ENCODE data around the gene SHD. TPM values are rescaled to one million over a fixed set of nuclear protein-coding genes. Genes with fewer than 3 reads are reported as not detected.

Gene SHD
- total and polyA plus RNA-seq, 3 donors from 2014 or later = 0.16 to 1.8 (median 0.79) TPM

DNA sequence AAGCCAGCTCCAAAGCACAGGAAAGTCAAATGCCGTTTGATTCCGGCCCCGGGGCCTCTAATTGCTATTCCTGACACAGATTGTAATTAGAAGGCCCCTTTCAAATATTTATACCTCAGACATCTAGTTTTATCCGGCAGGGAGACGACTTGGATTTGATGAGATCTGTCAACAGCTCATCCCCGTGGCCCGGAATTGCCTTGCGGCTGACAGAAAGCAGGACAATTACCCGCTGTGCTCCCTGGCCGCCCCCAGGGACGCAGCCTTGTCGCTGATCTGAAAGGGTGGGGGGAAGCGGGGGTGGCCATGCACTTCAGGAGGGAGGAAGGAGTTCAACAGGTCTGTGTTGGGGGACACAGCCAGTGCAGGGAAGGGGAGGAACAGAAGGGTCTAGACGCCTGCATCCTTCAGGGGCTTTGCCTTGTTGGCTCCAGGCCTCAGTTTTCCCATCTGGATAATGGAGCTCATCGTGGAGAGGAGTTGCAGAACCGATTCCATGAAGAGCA, 1.8 kb upstream of the SHD start:
- H3K36me3 ChIP-seq (ENCODE audit: low read depth, missing control alignments) = no peaks in the 10 kb centered on the region
- intact Hi-C loops (cut with DNase I; ENCODE audit: low total_unique reads) = loop anchor here (10.0 kb wide), 1 partner anchor 78 kb away; no protein-coding TSS in a partner anchor
- H3K4me3 ChIP-seq = no peak overlapping the region
- no peaks in the 10 kb centered on the region for H3K27me3 ChIP-seq
- no peaks in the 10 kb centered on the region for H3K9me3 ChIP-seq
- DNase-seq = no peak
- no peak overlapping the region for H3K27ac ChIP-seq
- H3K4me1 ChIP-seq = peaks cover 10% of the 10 kb centered on the region
- TF ChIP-seq, protein P1, sequence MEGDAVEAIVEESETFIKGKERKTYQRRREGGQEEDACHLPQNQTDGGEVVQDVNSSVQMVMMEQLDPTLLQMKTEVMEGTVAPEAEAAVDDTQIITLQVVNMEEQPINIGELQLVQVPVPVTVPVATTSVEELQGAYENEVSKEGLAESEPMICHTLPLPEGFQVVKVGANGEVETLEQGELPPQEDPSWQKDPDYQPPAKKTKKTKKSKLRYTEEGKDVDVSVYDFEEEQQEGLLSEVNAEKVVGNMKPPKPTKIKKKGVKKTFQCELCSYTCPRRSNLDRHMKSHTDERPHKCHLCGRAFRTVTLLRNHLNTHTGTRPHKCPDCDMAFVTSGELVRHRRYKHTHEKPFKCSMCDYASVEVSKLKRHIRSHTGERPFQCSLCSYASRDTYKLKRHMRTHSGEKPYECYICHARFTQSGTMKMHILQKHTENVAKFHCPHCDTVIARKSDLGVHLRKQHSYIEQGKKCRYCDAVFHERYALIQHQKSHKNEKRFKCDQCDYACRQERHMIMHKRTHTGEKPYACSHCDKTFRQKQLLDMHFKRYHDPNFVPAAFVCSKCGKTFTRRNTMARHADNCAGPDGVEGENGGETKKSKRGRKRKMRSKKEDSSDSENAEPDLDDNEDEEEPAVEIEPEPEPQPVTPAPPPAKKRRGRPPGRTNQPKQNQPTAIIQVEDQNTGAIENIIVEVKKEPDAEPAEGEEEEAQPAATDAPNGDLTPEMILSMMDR (IDR thresholded peaks at IDR 0.05) = no peak
- TF ChIP-seq POLR2A (IDR thresholded peaks at IDR 0.05) = no peak
- WGBS, 2 donors = 50 to 58% methylated on average over 16 of the region's 16 CpGs

DNA sequence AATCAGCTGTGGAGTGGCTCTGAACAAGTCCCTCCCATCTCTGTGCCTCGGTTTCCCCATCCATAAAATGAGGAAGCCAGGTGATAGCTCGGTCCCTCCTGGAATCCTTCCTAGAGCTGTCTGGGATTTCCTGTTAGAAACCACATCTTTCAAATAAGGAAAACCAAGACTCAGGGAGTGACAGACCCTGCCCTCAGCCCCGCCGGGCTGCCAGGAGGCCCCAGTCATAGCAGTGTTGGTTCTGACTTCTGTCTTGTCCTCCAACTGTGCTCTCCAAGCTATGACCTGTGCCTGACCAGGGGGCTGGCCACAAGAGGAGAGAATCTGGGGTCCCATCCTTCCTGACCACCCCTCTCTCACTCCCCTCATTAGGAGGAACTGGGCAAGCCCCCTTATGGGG, 1.1 kb upstream of the SHD start:
- H3K4me1 ChIP-seq = peaks cover 10% of the 10 kb centered on the region
- TF ChIP-seq, protein P1 (IDR thresholded peaks at IDR 0.05) = no peak
- TF ChIP-seq POLR2A (IDR thresholded peaks at IDR 0.05) = no peak
- H3K4me3 ChIP-seq = no peak overlapping the region
- intact Hi-C loops (cut with DNase I; ENCODE audit: low total_unique reads) = loop anchor here (10.0 kb wide), 1 partner anchor 77 kb away; no protein-coding TSS in a partner anchor
- no peaks in the 10 kb centered on the region for H3K36me3 ChIP-seq (ENCODE audit: low read depth, missing control alignments)
- H3K27ac ChIP-seq = no peak overlapping the region
- no peaks in the 10 kb centered on the region for H3K27me3 ChIP-seq
- WGBS, 2 donors = 47 to 58% methylated on average over 4 of the region's 4 CpGs
- no peak for DNase-seq
- no peaks in the 10 kb centered on the region for H3K9me3 ChIP-seq

DNA sequence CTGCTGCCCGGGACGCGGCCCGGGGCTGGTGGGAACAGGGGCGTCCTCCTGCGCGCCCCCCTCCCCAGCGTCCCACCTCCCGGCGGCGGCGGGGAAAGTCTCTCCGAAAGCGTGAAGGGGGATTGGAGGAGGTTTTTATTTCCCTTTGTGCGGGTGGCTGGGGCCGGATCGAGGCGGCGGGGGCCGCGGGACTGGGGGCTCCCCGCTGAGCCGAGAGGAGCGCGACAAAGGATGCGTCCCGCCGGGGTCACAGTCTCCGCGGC, 132 bp downstream of the SHD start:
- Histone ChIP-seq H3K4me1 (peaks cover 10% of the 10 kb centered on the region), H3K27me3 (no peaks in the 10 kb centered on the region), H3K36me3 (ENCODE audit: low read depth, missing control alignments) (no peaks in the 10 kb centered on the region), H3K9me3 (no peaks in the 10 kb centered on the region), H3K27ac (no peak overlapping the region), H3K4me3 (peak overlapping the region; percentile 9 to 26)
- TF ChIP-seq POLR2A (IDR thresholded peaks at IDR 0.05) = no peak
- TF ChIP-seq, protein P1 (IDR thresholded peaks at IDR 0.05) = no peak
- intact Hi-C loops (cut with DNase I; ENCODE audit: low total_unique reads) = loop anchor here (10.0 kb wide), 1 partner anchor 76 kb away; no protein-coding TSS in a partner anchor
- DNase-seq = no peak
- 0% methylated on average over 24 of the region's 30 CpGs; no CpG with 5 or more reads in 1 of the 2 donors for WGBS, 2 donors

GRCh38 chr19:4279530-4280422, 710 bp downstream of the SHD start:
- no peak for DNase-seq
- intact Hi-C loops (cut with DNase I; ENCODE audit: low total_unique reads) = loop anchor here (10.0 kb wide), 1 partner anchor 75 kb away; no protein-coding TSS in a partner anchor
- 2 to 4% methylated on average over 44 to 47 of the region's 71 CpGs for WGBS, 2 donors

More at GRCh38 chr19:4279530-4280422, 710 bp downstream of the SHD start:
- H3K36me3 ChIP-seq (ENCODE audit: low read depth, missing control alignments) = no peaks in the 10 kb centered on the region
- TF ChIP-seq POLR2A (IDR thresholded peaks at IDR 0.05) = no peak
- TF ChIP-seq, protein P1 (IDR thresholded peaks at IDR 0.05) = no peak
- peaks cover 10% of the 10 kb centered on the region for H3K4me1 ChIP-seq
- no peak overlapping the region for H3K27ac ChIP-seq
- H3K4me3 ChIP-seq = peak overlapping the region; percentile 9 to 26
- no peaks in the 10 kb centered on the region for H3K27me3 ChIP-seq
- no peaks in the 10 kb centered on the region for H3K9me3 ChIP-seq

Data from testis (tissue), 3 donors.